PC-3 (cell line): ENCODE measurements around the gene EDEM3.

Experiments used
- CTCF ChIP-seq: fragments of 300-600 bp; sonication (generic); conservative IDR thresholded peaks from 2 replicates; pipeline ENCODE4 v1.5.1; 2017; ENCODE audit warnings: antibody characterized with exemption, low read depth, mild to moderate bottlenecking, low read length
- EZH2 ChIP-seq: fragments of 300-600 bp; sonication (generic); IDR thresholded peaks from one replicate; pipeline ENCODE4 v1.6.1; 2017; ENCODE audit warnings: antibody characterized with exemption, mild to moderate bottlenecking, low read length; ENCODE audit not compliant: unreplicated experiment
- EZH2phosphoT487 ChIP-seq: fragments of 300-600 bp; sonication (generic); IDR thresholded peaks from 2 replicates; pipeline ENCODE4 v1.6.1; 2018; ENCODE audit warnings: mild to moderate bottlenecking, antibody characterized with exemption, low read length, borderline replicate concordance

- TF ChIP-seq CTCF (no peak), EZH2 (no peak), EZH2phosphoT487 (no peak)
Measured at GRCh38 chr1:184775885-184776284, 21.2 kb upstream of the EDEM3 start.
